Dermis microvascular lymphatic vessel endothelial cell (primary cell): ENCODE measurements around the gene ARL6. TPM values are rescaled to one million over a fixed set of nuclear protein-coding genes. Genes with fewer than 3 reads are reported as not detected.
"Not testable (repeated sequence)": the region's sequence is repeated elsewhere in the genome, so short reads cannot be mapped to it uniquely, and the experiment has no call there.

Experiments used
- DNase-seq, 2 donors: peaks; one replicate each; pipeline versions ENCODE4 v3.0.0 to v3.0.0-alpha.2; 2010; ENCODE audit warnings: low read depth in 2 of 2
- total RNA-seq: library from RNA; depleted of rRNA; stranded (reverse); fragments of >200 nt; gene quantifications from 2 replicates; pipeline ENCODE4 v1.2.1, GENCODE V29; 2014

ARL6 gene
- total RNA-seq, 1 donor from 2014 or later = 4.5 TPM

GRCh38 chr3:97821287-97821773 is 56.8 kb downstream of the ARL6 start:
- DNase-seq = no peak

- DNase-seq = peak; percentile 18 to 84
Measured at GRCh38 chr3:97821774-97822358, 57.3 kb downstream of the ARL6 start, which contains the start of gene CRYBG3. TSS of gene CRYBG3 (plus strand) at chr3:97822011. CDS start at chr3:97822207, 196 bp downstream.

- peak; percentile 34 to 74 for DNase-seq
Measured at GRCh38 chr3:97822359-97822775, 57.8 kb downstream of the ARL6 start.

GRCh38 chr3:97823046-97824004 is 58.8 kb downstream of the ARL6 start:
- no peak for DNase-seq

- no peak for DNase-seq
Measured at GRCh38 chr3:97825101-97825500, 60.5 kb downstream of the ARL6 start.

GRCh38 chr3:97827741-97828471 is 63.3 kb downstream of the ARL6 start:
- DNase-seq = peak in 1 of 2 donors; percentile 56

GRCh38 chr3:97829198-97829597 is 64.6 kb downstream of the ARL6 start:
- DNase-seq = no peak

- no peak for DNase-seq
Measured at GRCh38 chr3:97830638-97831037, 66.1 kb downstream of the ARL6 start.

- no peak for DNase-seq
Measured at GRCh38 chr3:97831140-97831539, 66.6 kb downstream of the ARL6 start.

- not testable (repeated sequence) for DNase-seq
Measured at GRCh38 chr3:97833184-97833583, 68.6 kb downstream of the ARL6 start.

GRCh38 chr3:97835761-97836160 is 71.2 kb downstream of the ARL6 start:
- DNase-seq = no peak

GRCh38 chr3:97838393-97838792 is 73.8 kb downstream of the ARL6 start:
- no peak for DNase-seq

- no peak for DNase-seq
Measured at GRCh38 chr3:97839944-97840343, 75.4 kb downstream of the ARL6 start.

- DNase-seq = no peak
Measured at GRCh38 chr3:97841304-97841703, 76.7 kb downstream of the ARL6 start.

GRCh38 chr3:97841956-97842355 is 77.4 kb downstream of the ARL6 start:
- no peak for DNase-seq

GRCh38 chr3:97848779-97849178 is 84.2 kb downstream of the ARL6 start:
- DNase-seq = no peak

Other genes starting within 250 kb of the ARL6 start
- gene CRYBG3, start 57.3 kb downstream of the ARL6 start, total RNA-seq = 15.4 and 17.3 TPM in 2 replicates
- gene RIOX2, start 207.7 kb downstream of the ARL6 start, total RNA-seq = 28.6 and 29.0 TPM in 2 replicates